AG09319 (cell line): ENCODE results near the gene ANXA5.

Experiments used
- DNase-seq: peaks from one replicate; pipeline ENCODE4 v3.0.0-alpha.2; 2010; ENCODE audit warnings: low read depth; ENCODE audit errors: extremely low read depth
- CTCF ChIP-seq: IDR thresholded peaks from 2 replicates; pipeline ENCODE4 v1.5.1; 2011; ENCODE audit warnings: low read depth, mild to moderate bottlenecking, inconsistent platforms, low read length, moderate library complexity

Gene ANXA5

GRCh38 chr4:121648516-121648915 is 48.3 kb downstream of the ANXA5 start:
- no peak for DNase-seq
- TF ChIP-seq CTCF: no peak

GRCh38 chr4:121642876-121643585 is 53.7 kb downstream of the ANXA5 start:
- DNase-seq: no peak
- TF ChIP-seq CTCF: no peak

- no peak for TF ChIP-seq CTCF
- DNase-seq: no peak
These were observed 54.5 kb downstream of the ANXA5 start for GRCh38 chr4:121642292-121642691.

GRCh38 chr4:121633653-121634052 is 63.1 kb downstream of the ANXA5 start:
- no peak for DNase-seq
- TF ChIP-seq CTCF: no peak

GRCh38 chr4:121632636-121633035 is 64.1 kb downstream of the ANXA5 start:
- no peak for TF ChIP-seq CTCF
- no peak for DNase-seq
